KMS-11 (cell line): ENCODE data around the gene LRCH4.

Experiments
- H2AFZ ChIP-seq: fragments of 200-600 bp; sonication (generic); 2 replicates; pipeline ENCODE4 v1.6.1; 2016; ENCODE audit warnings: antibody characterized with exemption, mixed run types, low read depth
- H3K27ac ChIP-seq: fragments of 200-600 bp; sonication (generic); 2 replicates; pipeline ENCODE4 v1.6.1; 2016; ENCODE audit warnings: mild to moderate bottlenecking, mixed run types
- H3K27me3 ChIP-seq: fragments of 200-600 bp; sonication (generic); 2 replicates; pipeline ENCODE4 v1.6.1; 2017; ENCODE audit warnings: mild to moderate bottlenecking, low read depth, mixed run types, moderate library complexity; ENCODE audit not compliant: insufficient read depth
- H3K36me3 ChIP-seq: fragments of 200-600 bp; sonication (generic); 2 replicates; pipeline ENCODE4 v1.6.1; 2017; ENCODE audit warnings: mild to moderate bottlenecking, mixed run types; ENCODE audit not compliant: insufficient read depth
- H3K4me1 ChIP-seq: fragments of 200-600 bp; sonication (generic); 2 replicates; pipeline ENCODE4 v1.6.1; 2016; ENCODE audit warnings: mild to moderate bottlenecking, low read depth, mixed run types; ENCODE audit not compliant: poor library complexity, severe bottlenecking
- H3K4me2 ChIP-seq: fragments of 200-600 bp; sonication (generic); 2 replicates; pipeline ENCODE4 v1.7.0; 2016; ENCODE audit warnings: mild to moderate bottlenecking, mixed run types
- H3K4me3 ChIP-seq: fragments of 200-600 bp; sonication (generic); IDR thresholded peaks from 2 replicates; pipeline ENCODE4 v1.6.1; 2017; ENCODE audit warnings: low read depth, low read length, mixed read lengths; ENCODE audit not compliant: insufficient read depth
- H3K79me2 ChIP-seq: fragments of 200-600 bp; sonication (generic); 2 replicates; pipeline ENCODE4 v1.6.1; 2016; ENCODE audit warnings: low read depth, mixed run types; ENCODE audit not compliant: insufficient read depth
- H3K9ac ChIP-seq: fragments of 200-600 bp; sonication (generic); 2 replicates; pipeline ENCODE4 v1.6.1; 2016; ENCODE audit warnings: mild to moderate bottlenecking, mixed run types
- H4K20me1 ChIP-seq: fragments of 200-600 bp; sonication (generic); 2 replicates; pipeline ENCODE4 v1.6.1; 2016; ENCODE audit warnings: mild to moderate bottlenecking, mixed run types; ENCODE audit not compliant: insufficient read depth
- TF ChIP-seq, protein P1 (sequence below): fragments of 200-600 bp; sonication (generic); conservative IDR thresholded peaks from 2 replicates; pipeline ENCODE4 v1.6.1; 2017; ENCODE audit warnings: low read depth, mild to moderate bottlenecking, antibody characterized with exemption, low read length, moderate library complexity, mixed read lengths

Gene LRCH4

DNA sequence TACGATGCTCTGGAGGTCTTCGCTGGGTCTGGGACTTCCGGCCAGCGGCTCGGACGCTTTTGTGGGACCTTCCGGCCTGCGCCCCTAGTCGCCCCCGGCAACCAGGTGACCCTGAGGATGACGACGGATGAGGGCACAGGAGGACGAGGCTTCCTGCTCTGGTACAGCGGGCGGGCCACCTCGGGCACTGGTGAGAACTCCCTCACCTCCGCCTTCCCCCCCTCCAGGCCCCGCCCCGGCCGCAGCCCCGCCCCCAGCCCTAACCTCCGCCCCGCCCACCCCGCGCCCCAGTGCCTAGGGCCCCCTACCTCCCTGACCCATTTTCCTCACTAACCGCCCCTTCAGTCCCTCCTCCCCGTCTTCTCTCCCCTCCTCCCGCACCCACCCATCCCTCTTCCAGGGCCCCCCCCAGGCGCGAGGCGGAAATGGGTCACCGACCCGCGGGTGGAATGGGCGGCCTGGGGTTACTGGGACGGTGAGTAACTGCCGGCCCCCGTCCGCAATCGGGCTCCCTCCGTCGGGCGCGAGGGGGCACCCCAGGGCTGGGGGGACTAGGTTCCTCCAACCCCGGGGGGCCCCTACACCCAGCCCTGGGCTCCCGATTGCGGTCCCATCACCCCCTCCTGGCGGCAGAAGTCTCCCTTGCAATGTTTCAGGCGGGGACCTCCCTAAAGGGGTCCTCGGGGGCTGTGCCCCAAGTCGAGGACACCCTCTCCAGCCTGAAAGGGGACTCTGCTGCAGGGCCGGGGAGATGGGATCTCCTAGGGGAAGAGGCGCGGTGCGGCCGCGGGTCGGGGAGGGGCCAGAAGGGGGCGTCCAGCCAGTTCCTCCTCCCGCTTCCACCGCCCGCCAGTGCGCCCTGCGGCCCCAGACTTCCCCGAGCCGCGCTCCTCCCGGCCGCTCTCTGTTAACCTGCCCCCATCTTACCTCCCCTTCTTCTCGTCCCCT is 18.4 kb upstream of the LRCH4 start:
- TF ChIP-seq, protein P1, sequence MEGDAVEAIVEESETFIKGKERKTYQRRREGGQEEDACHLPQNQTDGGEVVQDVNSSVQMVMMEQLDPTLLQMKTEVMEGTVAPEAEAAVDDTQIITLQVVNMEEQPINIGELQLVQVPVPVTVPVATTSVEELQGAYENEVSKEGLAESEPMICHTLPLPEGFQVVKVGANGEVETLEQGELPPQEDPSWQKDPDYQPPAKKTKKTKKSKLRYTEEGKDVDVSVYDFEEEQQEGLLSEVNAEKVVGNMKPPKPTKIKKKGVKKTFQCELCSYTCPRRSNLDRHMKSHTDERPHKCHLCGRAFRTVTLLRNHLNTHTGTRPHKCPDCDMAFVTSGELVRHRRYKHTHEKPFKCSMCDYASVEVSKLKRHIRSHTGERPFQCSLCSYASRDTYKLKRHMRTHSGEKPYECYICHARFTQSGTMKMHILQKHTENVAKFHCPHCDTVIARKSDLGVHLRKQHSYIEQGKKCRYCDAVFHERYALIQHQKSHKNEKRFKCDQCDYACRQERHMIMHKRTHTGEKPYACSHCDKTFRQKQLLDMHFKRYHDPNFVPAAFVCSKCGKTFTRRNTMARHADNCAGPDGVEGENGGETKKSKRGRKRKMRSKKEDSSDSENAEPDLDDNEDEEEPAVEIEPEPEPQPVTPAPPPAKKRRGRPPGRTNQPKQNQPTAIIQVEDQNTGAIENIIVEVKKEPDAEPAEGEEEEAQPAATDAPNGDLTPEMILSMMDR: peak; percentile 78
- H3K4me1 ChIP-seq: peaks cover 11% of the 10 kb centered on the region
- H4K20me1 ChIP-seq: no peaks in the 10 kb centered on the region
- H3K27me3 ChIP-seq: peaks cover 18% of the 10 kb centered on the region; the same call in 1 of the 2 replicates
- H3K79me2 ChIP-seq: no peaks in the 10 kb centered on the region
- H3K27ac ChIP-seq: no peak overlapping the region
- peak overlapping the region; percentile 94 for H2AFZ ChIP-seq
- H3K36me3 ChIP-seq: no peaks in the 10 kb centered on the region
- no peak overlapping the region for H3K4me3 ChIP-seq
- H3K4me2 ChIP-seq: peak overlapping the region; percentile 86
- H3K9ac ChIP-seq: peak overlapping the region; percentile 37; the same call in 1 of the 2 replicates

- H2AFZ ChIP-seq: peak overlapping the region; percentile 94
- no peak overlapping the region for H3K4me3 ChIP-seq
- peaks cover 11% of the 10 kb centered on the region for H3K4me1 ChIP-seq
- peak overlapping the region; percentile 84 for H3K4me2 ChIP-seq
- H3K9ac ChIP-seq: peak overlapping the region; percentile 25; the same call in 1 of the 2 replicates
- H3K27ac ChIP-seq: no peak overlapping the region
- no peaks in the 10 kb centered on the region for H4K20me1 ChIP-seq
- H3K79me2 ChIP-seq: no peaks in the 10 kb centered on the region
- peaks cover 20% of the 10 kb centered on the region; the same call in 1 of the 2 replicates for H3K27me3 ChIP-seq
- H3K36me3 ChIP-seq: no peaks in the 10 kb centered on the region
- TF ChIP-seq, protein P1: no peak
Measured at GRCh38 chr7:100603726-100604027, 17.7 kb upstream of the LRCH4 start.

DNA sequence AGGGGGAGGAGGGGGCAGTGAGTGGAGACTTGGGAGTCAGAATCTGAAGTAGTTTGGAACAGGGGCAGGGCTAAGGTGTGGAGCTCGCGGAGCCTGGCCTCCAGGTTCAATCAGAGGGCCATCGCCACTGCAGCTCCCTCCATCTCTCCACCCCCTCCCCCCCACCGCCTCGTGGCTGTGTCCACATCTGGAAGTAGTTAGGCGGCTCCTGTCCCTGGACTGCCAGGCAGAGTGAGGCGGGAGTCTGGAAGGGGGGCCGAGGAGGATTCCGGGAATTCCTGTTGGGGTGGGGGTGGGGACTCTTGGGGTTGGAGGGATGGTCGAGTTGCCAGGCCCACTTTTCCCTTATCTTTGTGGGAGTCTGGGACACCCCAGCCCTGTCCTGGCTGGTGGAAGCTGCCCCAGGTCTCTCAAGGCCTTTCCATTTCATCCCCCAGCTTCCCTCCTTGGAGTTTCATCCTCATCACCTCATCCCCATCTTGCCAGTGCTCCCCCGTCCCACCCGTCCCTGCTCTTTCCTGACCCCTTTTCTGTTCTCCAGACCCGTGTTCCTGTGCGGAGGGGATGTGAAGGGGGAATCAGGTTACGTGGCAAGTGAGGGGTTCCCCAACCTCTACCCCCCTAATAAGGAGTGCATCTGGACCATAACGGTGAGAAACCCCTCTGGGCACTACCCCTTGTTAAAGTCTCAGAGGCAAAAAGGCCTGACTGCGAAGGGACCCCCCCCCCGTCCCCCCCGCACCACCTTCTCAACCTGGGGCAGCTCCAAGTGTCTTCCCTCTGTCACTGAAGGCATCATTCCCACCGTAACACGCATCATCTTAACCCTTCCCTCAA is 17.2 kb upstream of the LRCH4 start:
- no peaks in the 10 kb centered on the region for H3K79me2 ChIP-seq
- no peaks in the 10 kb centered on the region for H3K36me3 ChIP-seq
- H3K4me2 ChIP-seq: peak overlapping the region; percentile 84
- peaks cover 11% of the 10 kb centered on the region for H3K4me1 ChIP-seq
- H4K20me1 ChIP-seq: no peaks in the 10 kb centered on the region
- H3K27me3 ChIP-seq: peaks cover 15% of the 10 kb centered on the region; the same call in 1 of the 2 replicates
- H2AFZ ChIP-seq: peak overlapping the region; percentile 94; the same call in 1 of the 2 replicates
- H3K4me3 ChIP-seq: no peak overlapping the region
- H3K9ac ChIP-seq: peak overlapping the region; percentile 25; the same call in 1 of the 2 replicates
- TF ChIP-seq, protein P1: no peak
- no peak overlapping the region for H3K27ac ChIP-seq

- Histone ChIP-seq H3K9ac (no peak overlapping the region), H3K4me3 (no peak overlapping the region), H2AFZ (no peak overlapping the region), H3K27ac (no peak overlapping the region), H3K4me2 (no peak overlapping the region), H3K4me1 (peaks cover 11% of the 10 kb centered on the region), H3K36me3 (no peaks in the 10 kb centered on the region), H3K79me2 (no peaks in the 10 kb centered on the region), H3K27me3 (peaks cover 28% of the 10 kb centered on the region; the same call in 1 of the 2 replicates), H4K20me1 (no peaks in the 10 kb centered on the region)
- TF ChIP-seq, protein P1: no peak; the same call in 1 of the 2 replicates
Measured at GRCh38 chr7:100600730-100601038, 14.8 kb upstream of the LRCH4 start.
